HG03432 (cell line): ENCODE measurements around the gene ZC3H10.
"Not testable (repeated sequence)": the region's sequence is repeated elsewhere in the genome, so short reads cannot be mapped to it uniquely, and the experiment has no call there.

Experiments used
- ATAC-seq: cut with Tn5 transposase; IDR thresholded peaks from one replicate; pipeline ENCODE4 v1.9.1; 2021; ENCODE audit warnings: mild to moderate bottlenecking, moderate library complexity; ENCODE audit not compliant: unreplicated experiment

The ZC3H10 gene

GRCh38 chr12:56117778-56118687 lies at the start of gene ZC3H10:
ZC3H10 (plus strand) TSS chr12:56118266; CDS start chr12:56120563, 2,297 bp downstream.
- ATAC-seq: peak; percentile 76

DNA sequence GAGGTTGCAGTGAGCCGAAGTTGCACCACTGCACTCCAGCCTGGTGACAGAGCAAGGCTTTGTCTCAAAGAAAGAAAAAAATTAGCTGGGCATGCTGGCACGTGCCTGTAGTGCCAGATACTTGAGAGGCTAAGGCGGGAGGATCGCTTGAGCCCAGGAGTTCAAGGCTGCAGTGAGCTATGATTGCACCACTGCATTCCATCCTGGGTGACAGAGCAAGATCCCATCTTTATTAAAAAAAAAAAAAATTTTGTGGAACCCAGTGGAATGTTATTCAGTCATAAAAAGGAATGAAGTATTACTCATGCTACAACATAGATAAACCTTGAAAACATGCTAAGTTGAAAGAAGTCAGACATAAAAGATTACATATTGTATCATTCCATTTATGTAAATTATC lies 46.4 kb upstream of the ZC3H10 start:
- ATAC-seq: no peak

DNA sequence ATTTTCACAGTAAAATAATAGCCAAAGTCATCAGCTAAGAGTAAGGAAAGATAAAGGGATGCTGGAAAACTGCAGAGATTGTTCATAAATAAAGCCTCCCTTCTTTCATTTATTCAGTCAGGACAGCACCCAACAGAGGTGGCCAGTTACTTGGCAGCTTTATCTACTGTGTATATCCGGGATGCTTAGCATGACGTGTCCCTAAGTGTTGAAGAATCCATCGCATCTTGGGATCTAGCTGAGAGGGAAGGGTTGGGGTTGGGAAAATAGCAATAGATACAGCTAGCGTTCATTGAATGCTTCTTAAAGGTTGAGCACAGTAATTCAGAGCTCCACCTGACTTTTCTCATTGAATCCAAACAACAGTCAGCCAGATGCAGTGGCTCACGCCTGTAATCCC lies 43.7 kb upstream of the ZC3H10 start:
- ATAC-seq: no peak

- ATAC-seq: not testable (repeated sequence)
Measured at GRCh38 chr12:56077966-56078365, 40.1 kb upstream of the ZC3H10 start.

GRCh38 chr12:56078427-56078826 lies 39.6 kb upstream of the ZC3H10 start:
- ATAC-seq: no peak

- peak; percentile 74 for ATAC-seq
Measured at GRCh38 chr12:56078931-56079722, 38.9 kb upstream of the ZC3H10 start.

DNA sequence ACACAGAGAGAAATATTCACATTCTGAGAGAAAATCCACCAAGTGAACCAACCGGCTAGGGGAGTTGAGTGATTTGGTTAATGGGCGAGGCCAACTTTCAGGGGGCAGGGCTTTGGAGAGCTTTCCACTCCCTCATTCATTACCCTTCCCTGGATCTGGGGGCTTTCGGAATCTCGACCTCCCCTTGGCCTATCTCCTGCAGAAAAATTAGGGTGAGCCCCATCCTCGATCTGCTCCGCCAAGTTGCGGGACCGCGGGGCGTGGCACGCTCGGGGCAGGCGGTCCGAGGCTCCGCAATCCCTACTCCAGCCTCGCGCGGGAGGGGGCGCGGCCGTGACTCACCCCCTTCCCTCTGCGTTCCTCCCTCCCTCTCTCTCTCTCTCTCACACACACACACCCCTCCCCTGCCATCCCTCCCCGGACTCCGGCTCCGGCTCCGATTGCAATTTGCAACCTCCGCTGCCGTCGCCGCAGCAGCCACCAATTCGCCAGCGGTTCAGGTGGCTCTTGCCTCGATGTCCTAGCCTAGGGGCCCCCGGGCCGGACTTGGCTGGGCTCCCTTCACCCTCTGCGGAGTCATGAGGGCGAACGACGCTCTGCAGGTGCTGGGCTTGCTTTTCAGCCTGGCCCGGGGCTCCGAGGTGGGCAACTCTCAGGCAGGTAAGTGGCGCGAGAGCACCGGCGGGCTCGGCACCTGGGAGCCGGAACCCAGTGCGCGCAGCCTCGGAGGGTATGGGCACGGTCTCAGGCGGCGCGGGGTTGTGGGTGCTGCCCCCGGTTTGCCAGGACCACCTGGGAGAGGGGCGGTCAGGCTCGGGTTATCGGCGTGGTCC lies 38.1 kb upstream of the ZC3H10 start, which contains the start of gene ERBB3:
Gene ERBB3 (plus strand): TSS at position 443 of the 833 bp plus-strand sequence. CDS start 136 bp downstream, at position 579.
- ATAC-seq: peak; percentile 46

GRCh38 chr12:56080556-56081138 lies 37.4 kb upstream of the ZC3H10 start:
- ATAC-seq: no peak

DNA sequence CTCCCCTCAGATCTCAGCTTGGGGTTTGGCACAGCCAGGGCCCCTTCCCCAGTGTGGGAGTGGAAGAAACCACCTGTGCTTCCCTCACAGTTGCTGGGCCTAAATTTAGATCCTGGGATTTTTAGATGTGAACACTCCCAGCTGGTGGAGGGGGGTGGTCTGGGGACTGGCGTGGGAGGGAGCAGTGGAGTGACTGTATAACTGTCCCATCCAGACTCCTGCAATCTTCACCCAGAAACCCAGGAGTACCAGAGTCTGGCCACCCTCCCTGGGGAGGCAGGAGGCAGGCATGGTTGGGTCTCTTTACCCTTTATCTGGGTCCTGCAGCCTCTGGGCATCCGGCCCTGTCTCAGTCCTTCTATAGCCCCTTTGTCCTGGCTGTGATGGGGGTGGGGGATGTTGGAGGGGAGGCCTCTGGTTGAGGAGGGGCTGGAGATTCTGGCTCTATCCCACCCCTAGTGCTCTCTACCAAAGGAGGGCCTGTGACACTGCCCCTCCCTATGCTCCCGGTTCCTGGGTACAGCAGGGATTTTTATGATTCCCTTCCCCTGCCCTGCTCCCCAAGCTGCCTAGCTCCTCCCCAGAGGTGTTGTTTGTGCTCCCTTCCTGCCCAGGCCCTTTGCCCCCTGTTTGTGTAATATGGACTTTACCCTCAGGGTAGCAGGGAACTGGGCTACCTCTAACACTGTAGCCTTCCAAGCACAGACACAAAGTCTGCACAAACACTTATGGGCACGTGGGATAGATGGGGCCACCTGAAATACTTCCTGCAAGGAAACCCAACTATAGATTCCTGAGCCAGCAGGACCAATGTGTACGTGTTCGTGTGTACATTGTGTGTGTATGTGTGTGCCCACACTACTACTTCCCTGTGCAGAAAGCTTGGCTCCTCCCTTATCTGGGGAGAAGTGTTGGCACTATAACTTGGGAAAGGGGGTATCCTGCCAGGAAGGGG lies 36.4 kb upstream of the ZC3H10 start:
- no peak for ATAC-seq

DNA sequence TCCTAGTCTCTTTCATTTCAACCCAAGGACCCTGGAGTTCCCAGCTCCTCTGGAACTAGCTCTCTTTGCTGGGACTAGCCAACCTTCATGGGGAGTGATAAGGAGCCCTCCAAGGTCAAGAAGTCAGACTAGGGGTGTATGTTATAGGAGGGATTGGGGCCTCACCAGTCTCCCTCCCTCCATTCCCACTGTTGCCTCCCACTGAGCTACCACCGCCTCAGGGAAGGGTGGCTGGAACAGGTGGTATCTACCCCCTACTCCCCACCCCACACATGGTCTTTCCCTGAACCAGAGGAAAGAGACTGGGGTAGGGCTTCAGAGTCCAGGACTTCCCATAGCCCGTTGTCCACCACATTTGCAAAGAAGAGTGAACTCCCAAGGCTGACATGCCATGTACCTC lies 35.7 kb upstream of the ZC3H10 start:
- no peak for ATAC-seq

GRCh38 chr12:56082967-56083366 lies 35.1 kb upstream of the ZC3H10 start:
- ATAC-seq: no peak

DNA sequence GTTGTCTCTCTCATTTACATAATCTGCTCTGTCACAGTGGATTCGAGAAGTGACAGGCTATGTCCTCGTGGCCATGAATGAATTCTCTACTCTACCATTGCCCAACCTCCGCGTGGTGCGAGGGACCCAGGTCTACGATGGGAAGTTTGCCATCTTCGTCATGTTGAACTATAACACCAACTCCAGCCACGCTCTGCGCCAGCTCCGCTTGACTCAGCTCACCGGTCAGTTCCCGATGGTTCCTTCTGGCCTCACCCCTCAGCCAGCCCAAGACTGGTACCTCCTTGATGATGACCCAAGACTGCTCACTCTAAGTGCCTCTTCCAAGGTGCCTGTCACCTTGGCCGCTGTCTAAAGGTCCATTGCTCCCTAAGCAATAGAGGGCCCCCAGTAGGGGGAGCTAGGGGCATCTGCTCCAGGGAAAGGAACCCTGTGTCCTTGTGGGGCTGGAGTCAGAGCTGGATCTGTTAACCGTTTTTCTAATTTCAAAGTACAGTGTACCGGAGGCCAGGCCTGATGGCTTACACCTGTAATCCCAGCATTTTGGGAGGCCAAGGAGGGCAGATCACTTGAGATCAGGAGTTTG lies 33.0 kb upstream of the ZC3H10 start:
- no peak for ATAC-seq

DNA sequence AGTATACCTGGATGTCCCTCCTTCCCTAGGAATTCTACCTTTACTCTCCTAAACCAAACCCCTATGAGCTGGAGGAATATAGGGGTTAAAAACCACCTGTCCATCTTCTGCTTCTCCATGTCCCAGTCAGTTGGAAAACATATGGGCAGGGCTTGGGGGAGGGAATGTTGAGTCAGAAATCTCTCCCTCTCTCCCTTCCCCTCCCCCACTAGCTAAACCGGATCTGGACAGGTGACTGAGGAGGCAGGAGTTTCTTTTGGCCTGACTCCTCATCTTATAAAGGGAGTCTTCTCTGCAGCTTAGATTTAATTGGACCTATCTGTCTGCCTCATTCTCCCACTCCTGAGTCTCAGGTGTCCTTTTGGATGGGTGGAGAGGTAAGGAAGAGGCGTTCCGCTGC lies 32.0 kb upstream of the ZC3H10 start:
- no peak for ATAC-seq

DNA sequence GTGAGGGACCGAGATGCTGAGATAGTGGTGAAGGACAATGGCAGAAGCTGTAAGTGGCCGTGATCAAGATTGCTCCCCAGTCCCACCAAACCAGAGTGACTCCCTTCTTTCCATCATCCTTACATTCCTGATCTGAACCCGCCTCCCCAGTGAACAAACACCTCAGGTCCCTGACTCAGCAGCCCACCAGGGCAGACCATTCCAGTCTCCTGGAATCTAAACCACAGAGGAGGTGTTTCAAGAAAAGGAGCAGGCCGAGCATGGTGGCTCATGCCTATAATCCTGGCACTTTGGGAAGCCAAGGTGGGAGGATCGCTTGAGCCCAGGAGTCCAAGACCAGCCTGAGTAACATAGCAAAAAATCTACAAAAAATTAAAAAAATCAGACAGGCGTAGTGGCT lies 31.5 kb upstream of the ZC3H10 start:
- ATAC-seq: no peak

GRCh38 chr12:56087220-56087619 lies 30.8 kb upstream of the ZC3H10 start:
- no peak for ATAC-seq

DNA sequence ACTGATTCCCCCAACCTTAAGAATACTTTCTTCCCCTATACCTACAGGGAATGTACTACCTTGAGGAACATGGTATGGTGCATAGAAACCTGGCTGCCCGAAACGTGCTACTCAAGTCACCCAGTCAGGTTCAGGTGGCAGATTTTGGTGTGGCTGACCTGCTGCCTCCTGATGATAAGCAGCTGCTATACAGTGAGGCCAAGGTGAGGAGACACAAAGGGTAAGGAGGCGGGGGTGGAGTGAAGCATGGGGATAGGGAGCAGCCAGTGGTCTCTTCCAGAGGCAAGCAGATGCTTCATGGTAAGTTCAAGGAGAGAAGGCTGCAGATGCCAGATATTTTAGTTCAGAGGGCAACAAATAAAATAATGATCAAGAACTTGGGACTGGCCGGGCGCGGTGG lies 20.3 kb upstream of the ZC3H10 start:
- ATAC-seq: no peak

GRCh38 chr12:56098592-56098991 lies 19.5 kb upstream of the ZC3H10 start:
- ATAC-seq: no peak

GRCh38 chr12:56099787-56100186 lies 18.3 kb upstream of the ZC3H10 start:
- ATAC-seq: no peak

DNA sequence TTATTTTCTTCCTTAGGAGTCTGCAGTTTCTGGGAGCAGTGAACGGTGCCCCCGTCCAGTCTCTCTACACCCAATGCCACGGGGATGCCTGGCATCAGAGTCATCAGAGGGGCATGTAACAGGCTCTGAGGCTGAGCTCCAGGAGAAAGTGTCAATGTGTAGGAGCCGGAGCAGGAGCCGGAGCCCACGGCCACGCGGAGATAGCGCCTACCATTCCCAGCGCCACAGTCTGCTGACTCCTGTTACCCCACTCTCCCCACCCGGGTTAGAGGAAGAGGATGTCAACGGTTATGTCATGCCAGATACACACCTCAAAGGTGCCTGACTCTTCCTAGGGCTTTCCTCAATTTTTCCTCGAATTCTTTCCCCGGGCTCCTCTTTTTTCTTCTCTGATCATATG lies 17.0 kb upstream of the ZC3H10 start:
- no peak for ATAC-seq
